GM11168 (cell line): ENCODE data around the gene TNNT3.
"Not testable (repeated sequence)": the region's sequence is repeated elsewhere in the genome, so short reads cannot be mapped to it uniquely, and the experiment has no call there.

ENCODE experiments used
- in situ Hi-C: fragments of 300-500 bp; cut with MboI; formaldehyde crosslinking; loops from one replicate; pipeline ENCODE4 v1.12.0; 2022; ENCODE audit warnings: low sequenced_read_pairs; ENCODE audit not compliant: unreplicated experiment

TNNT3 gene

GRCh38 chr11:1919391-1920127 lies at the start of gene TNNT3:
Gene TNNT3 (plus strand): TSS chr11:1919703. CDS start chr11:1922875, 3,172 bp downstream.
- in situ Hi-C loops: loop anchor here (5.0 kb wide), 1 partner anchor 67 kb away; the partner anchor contains the start of gene LSP1

- in situ Hi-C loops: no loop called here
These were observed 49.2 kb upstream of the TNNT3 start for GRCh38 chr11:1870326-1870696.

- in situ Hi-C loops: no loop called here
These were observed 48.6 kb upstream of the TNNT3 start for GRCh38 chr11:1870721-1871466.

GRCh38 chr11:1871531-1871930 lies 48.0 kb upstream of the TNNT3 start:
- in situ Hi-C loops: no loop called here

- in situ Hi-C loops: no loop called here
These were observed 47.1 kb upstream of the TNNT3 start for GRCh38 chr11:1872267-1872985.

GRCh38 chr11:1873048-1873812 lies 46.3 kb upstream of the TNNT3 start:
- in situ Hi-C loops: no loop called here

- in situ Hi-C loops: not testable (repeated sequence)
These were observed 45.7 kb upstream of the TNNT3 start for GRCh38 chr11:1873813-1874150.

- in situ Hi-C loops: not testable (repeated sequence)
These were observed 44.9 kb upstream of the TNNT3 start for GRCh38 chr11:1874441-1875092.

- in situ Hi-C loops: no loop called here
These were observed 44.2 kb upstream of the TNNT3 start for GRCh38 chr11:1875093-1875850.

GRCh38 chr11:1875851-1876301 lies 43.6 kb upstream of the TNNT3 start:
- in situ Hi-C loops: not testable (repeated sequence)

- in situ Hi-C loops: no loop called here
These were observed 43.0 kb upstream of the TNNT3 start for GRCh38 chr11:1876361-1877063.

GRCh38 chr11:1877211-1878136 lies 42.0 kb upstream of the TNNT3 start:
- in situ Hi-C loops: no loop called here

GRCh38 chr11:1878137-1879031 lies 41.1 kb upstream of the TNNT3 start:
- in situ Hi-C loops: no loop called here

- in situ Hi-C loops: no loop called here
These were observed 40.1 kb upstream of the TNNT3 start for GRCh38 chr11:1879342-1879940.

- in situ Hi-C loops: no loop called here
These were observed 39.4 kb upstream of the TNNT3 start for GRCh38 chr11:1879941-1880720.
